GM12878 (cell line): ENCODE measurements around the gene MAD1L1. TPM values are rescaled to one million over a fixed set of nuclear protein-coding genes. Genes with fewer than 3 reads are reported as not detected.

Source experiments
- ATAC-seq: fragments of 200-7000 bp; cut with Tn5 transposase; 3 replicates; pipeline ENCODE4 v1.9.1; 2020; ENCODE audit warnings: mild to moderate bottlenecking, moderate library complexity
- BruUV-seq: library from RNA; stranded (reverse); fragments of 400-500 nt; replicated peaks from 2 replicates; lab custom pipeline; 2021; lab: Mats Ljungman, UMichigan
- CTCF ChIA-PET: fragments of 300-600 bp; sonication (Branson Sonifier 250); formaldehyde crosslinking; extraction: SDS; loops from one replicate; lab custom pipeline; 2021; ENCODE audit warnings: inconsistent platforms; lab: Yijun Ruan, JAX
- POLR2A ChIA-PET: fragments of 350-600 bp; formaldehyde crosslinking; extraction: SDS; loops from one replicate; lab custom pipeline; 2021; ENCODE audit warnings: inconsistent platforms; lab: Charles Lee
- RAD21 ChIA-PET: fragments of 300-600 bp; sonication (Branson Sonifier 250); formaldehyde crosslinking; loops from one replicate; lab custom pipeline; 2023; ENCODE audit warnings: antibody characterized with exemption; ENCODE audit not compliant: unreplicated experiment; lab: Charles Lee
- SMC1A ChIA-PET: fragments of 300-600 bp; sonication (Branson Sonifier 250); formaldehyde crosslinking; loops from one replicate; lab custom pipeline; 2023; ENCODE audit not compliant: unreplicated experiment, uncharacterized antibody; lab: Charles Lee
- DNase-seq: peaks from one replicate; pipeline ENCODE4 v3.0.0-alpha.2; 2011; ENCODE audit warnings: low read depth, low spot score
- FAIRE-seq: peaks from 3 replicates; lab custom pipeline; 2011; peaks lifted over from hg19 to GRCh38; lab: Jason Lieb, UNC
- H2AFZ ChIP-seq: 2 replicates; pipeline ENCODE4 v1.6.0; 2011; ENCODE audit warnings: low read depth, low read length, control low read depth; ENCODE audit not compliant: control insufficient read depth
- H3K27ac ChIP-seq: 2 replicates; pipeline ENCODE4 v1.5.1; 2011; ENCODE audit warnings: control low read depth; ENCODE audit not compliant: control insufficient read depth, insufficient read depth
- H3K27me3 ChIP-seq, 2 experiments: replicated peaks in 1 of 2; 2 replicates each; pipeline versions ENCODE4 v1.6.0 to v1.6.1; 2011; ENCODE audit warnings: low read length in 1 of 2; ENCODE audit not compliant: control insufficient read depth in 2 of 2, insufficient read depth in 2 of 2
- H3K36me3 ChIP-seq, 2 experiments: 2 replicates each; pipeline ENCODE4 v1.5.1; 2011; ENCODE audit warnings: low read length in 1 of 2; ENCODE audit not compliant: control insufficient read depth in 2 of 2, insufficient read depth in 2 of 2
- H3K4me1 ChIP-seq: 2 replicates; pipeline ENCODE4 v1.6.1; 2011; ENCODE audit warnings: mild to moderate bottlenecking, low read length, moderate library complexity, mixed read lengths; ENCODE audit not compliant: control insufficient read depth, insufficient read depth
- H3K4me2 ChIP-seq: 2 replicates; pipeline ENCODE4 v1.6.0; 2011; ENCODE audit warnings: control low read depth; ENCODE audit not compliant: control insufficient read depth, insufficient read depth
- H3K4me3 ChIP-seq: fragments of 200-600 bp; sonication (generic); 2 replicates; pipeline ENCODE4 v1.5.1; 2016
- H3K79me2 ChIP-seq: 2 replicates; pipeline ENCODE4 v1.6.0; 2011; ENCODE audit warnings: low read length; ENCODE audit not compliant: control insufficient read depth, insufficient read depth
- H3K9ac ChIP-seq: 2 replicates; pipeline ENCODE4 v1.8.0; 2011; ENCODE audit warnings: low read length, control low read depth, mixed read lengths; ENCODE audit not compliant: control insufficient read depth, insufficient read depth
- H3K9me3 ChIP-seq: replicated peaks from 3 replicates; pipeline ENCODE4 v1.5.1; 2011; ENCODE audit warnings: mild to moderate bottlenecking, low read length; ENCODE audit not compliant: control insufficient read depth, insufficient read depth
- H4K20me1 ChIP-seq: 2 replicates; pipeline ENCODE4 v1.6.0; 2011; ENCODE audit not compliant: control insufficient read depth, insufficient read depth
- BMI1 ChIP-seq: fragments of 450-650 bp; IDR thresholded peaks from 2 replicates; pipeline ENCODE4 v1.6.1; 2016; ENCODE audit warnings: mild to moderate bottlenecking, moderate library complexity, borderline replicate concordance
- HDAC6 ChIP-seq: fragments of 200-600 bp; sonication (generic); IDR thresholded peaks from one replicate; pipeline ENCODE4 v1.8.0; 2017; ENCODE audit warnings: antibody characterized with exemption; ENCODE audit not compliant: unreplicated experiment
- JUND ChIP-seq: IDR thresholded peaks from 2 replicates; pipeline ENCODE4 v1.6.1; 2012; ENCODE audit warnings: low read depth, mild to moderate bottlenecking, low read length, improper control_type of control experiment, moderate library complexity
- LARP7 ChIP-seq: fragments of 450-650 bp; IDR thresholded peaks from 2 replicates; pipeline ENCODE4 v1.6.1; 2017; ENCODE audit warnings: mild to moderate bottlenecking
- NR2F1 ChIP-seq: fragments of 450-650 bp; conservative IDR thresholded peaks from 2 replicates; pipeline ENCODE4 v1.6.1; 2017; ENCODE audit warnings: mild to moderate bottlenecking
- POLR2A ChIP-seq: IDR thresholded peaks from 2 replicates; pipeline ENCODE4 v1.6.1; 2011; ENCODE audit warnings: low read depth, mild to moderate bottlenecking, low read length
- RB1 ChIP-seq: fragments of 450-650 bp; formaldehyde crosslinking; IDR thresholded peaks from 2 replicates; pipeline ENCODE4 v1.6.1; 2017; ENCODE audit warnings: mild to moderate bottlenecking, borderline replicate concordance
- RBBP5 ChIP-seq: fragments of 200-600 bp; sonication (generic); conservative IDR thresholded peaks from 2 replicates; pipeline ENCODE4 v1.6.1; 2016
- RELA ChIP-seq: fragments of 450-650 bp; IDR thresholded peaks from 2 replicates; pipeline ENCODE4 v1.8.0; 2014; ENCODE audit warnings: borderline replicate concordance; ENCODE audit not compliant: partially characterized antibody
- SIX5 ChIP-seq: IDR thresholded peaks from 2 replicates; pipeline ENCODE4 v1.6.1; 2011; ENCODE audit warnings: mild to moderate bottlenecking, low read depth, low read length, moderate library complexity; ENCODE audit not compliant: severe bottlenecking
- SMAD1 ChIP-seq: fragments of 450-650 bp; IDR thresholded peaks from 2 replicates; pipeline ENCODE4 v1.6.1; 2018; ENCODE audit warnings: mild to moderate bottlenecking, low read depth; ENCODE audit not compliant: partially characterized antibody
- SREBF1 ChIP-seq: IDR thresholded peaks from 2 replicates; pipeline ENCODE4 v1.6.1; 2012; ENCODE audit warnings: mild to moderate bottlenecking, low read length
- SUZ12 ChIP-seq: fragments of 200-600 bp; sonication (generic); IDR thresholded peaks from one replicate; pipeline ENCODE4 v1.6.1; 2018; ENCODE audit warnings: antibody characterized with exemption, mild to moderate bottlenecking; ENCODE audit not compliant: unreplicated experiment
- WGBS: methylation state at CpG from one replicate; pipeline ENCODE4 v1.1.6; 2016; ENCODE audit warnings: low lambda C conversion rate; ENCODE audit not compliant: insufficient replicate concordance, insufficient coverage; ENCODE audit errors: missing lambda C conversion rate; 5-methylcytosine and 5-hydroxymethylcytosine counted together
- in situ Hi-C: fragments of 300-500 bp; cut with MboI; formaldehyde crosslinking; loops from 9 replicates; pipeline ENCODE4 v1.14.3; 2018; ENCODE audit warnings: mixed read lengths
- intact Hi-C: fragments of 100-400 bp; cut with micrococcal nuclease; formaldehyde crosslinking; loops from one replicate; pipeline ENCODE4 v1.14.2; 2022; ENCODE audit not compliant: unreplicated experiment
- polyA plus RNA-seq, 11 experiments: library from polyadenylated mRNA; depleted of rRNA in 4 of 11; unstranded in 6 of 11; stranded (reverse) in 5 of 11; fragments of >200 nt; fragmentation: Nextera tagmentation in 4 of 11; fragmentation: Illumina TruSeq in 1 of 11; extraction: Ambion mirVana in 4 of 11; extraction: Trizol in 1 of 11; gene quantifications; 1 replicate in 1 of 11; 2 replicates in 10 of 11; pipeline versions ENCODE4 v1.2.1 to v1.2.3, GENCODE V29; 2011 to 2016; ENCODE audit warnings: inconsistent platforms in 2 of 11, missing spikeins in 2 of 11, low read depth in 1 of 11
- total RNA-seq, 4 experiments: library from RNA; depleted of rRNA in 3 of 4; stranded (reverse); fragments of >200 nt in 3 of 4; fragmentation: Illumina TruSeq in 1 of 4; extraction: Trizol in 1 of 4; gene quantifications; 2 replicates each; pipeline versions ENCODE4 v1.2.1 to v1.2.3, GENCODE V29; 2013 to 2021
- TF ChIP-seq, protein P1 (sequence below): fragments of 450-650 bp; IDR thresholded peaks from 2 replicates; pipeline ENCODE4 v1.6.1; 2017; ENCODE audit warnings: mild to moderate bottlenecking, moderate library complexity

The MAD1L1 gene
- total and polyA plus RNA-seq, 10 of the 15 experiments (the other 5 are each of a cell fraction or from before 2014, with no cell fraction given) = 2.2 to 76.8 (median 38.3) TPM

DNA sequence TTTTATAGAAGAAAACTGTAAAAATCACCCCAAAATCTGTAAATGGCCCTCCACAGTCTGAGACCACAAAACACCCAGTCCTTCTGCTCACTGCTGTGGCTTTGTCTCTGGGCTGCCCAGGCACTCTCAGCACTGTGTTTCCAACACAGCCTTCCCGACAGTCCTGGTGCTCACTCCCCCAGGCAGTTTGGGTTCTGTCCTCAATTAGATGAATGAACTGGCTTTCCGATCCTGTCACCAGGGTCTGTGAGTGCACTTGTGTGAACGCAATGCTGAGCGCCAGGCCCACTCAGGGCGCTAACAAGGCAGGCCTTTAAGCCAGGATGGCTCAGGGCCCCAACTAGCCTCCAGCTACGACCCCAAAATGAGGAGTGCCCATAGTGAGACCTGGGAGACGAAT, 3.3 kb downstream of the MAD1L1 start:
- ChIA-PET POLR2A (no interaction called here), CTCF (interaction anchor here (0.6 kb wide), 1 partner anchor 124 kb away, joined by 3 read pairs; no protein-coding TSS in a partner anchor), RAD21 (no interaction called here), SMC1A (interaction anchor here (1.5 kb wide), 1 partner anchor 11 kb away, joined by 3 read pairs; no protein-coding TSS in a partner anchor)
- ATAC-seq = no peak
- in situ Hi-C loops (no loop called here), intact Hi-C loops (no loop called here)
- no peak for DNase-seq
- Histone ChIP-seq H3K4me3 (no peak overlapping the region), H3K9me3 (no peaks in the 10 kb centered on the region), H3K27me3 (no peaks in the 10 kb centered on the region), H2AFZ (no peak overlapping the region), H3K79me2 (peaks cover 36% of the 10 kb centered on the region), H3K27ac (no peak overlapping the region), H4K20me1 (peaks cover 2% of the 10 kb centered on the region; the same call in 1 of the 2 replicates), H3K9ac (no peak overlapping the region), H3K4me2 (no peak overlapping the region), H3K36me3 (peaks cover 6 to 24% of the 10 kb centered on the region in 2 experiments; a peak in 3 of 4 replicates), H3K4me1 (no peaks in the 10 kb centered on the region)
- BruUV-seq = no TSS peak
- WGBS = 96% methylated on average over 7 of the region's 7 CpGs
- TF ChIP-seq RB1 = no peak
- no peak for TF ChIP-seq LARP7
- no peak for TF ChIP-seq NR2F1
- TF ChIP-seq SMAD1 = no peak
- TF ChIP-seq, protein P1, sequence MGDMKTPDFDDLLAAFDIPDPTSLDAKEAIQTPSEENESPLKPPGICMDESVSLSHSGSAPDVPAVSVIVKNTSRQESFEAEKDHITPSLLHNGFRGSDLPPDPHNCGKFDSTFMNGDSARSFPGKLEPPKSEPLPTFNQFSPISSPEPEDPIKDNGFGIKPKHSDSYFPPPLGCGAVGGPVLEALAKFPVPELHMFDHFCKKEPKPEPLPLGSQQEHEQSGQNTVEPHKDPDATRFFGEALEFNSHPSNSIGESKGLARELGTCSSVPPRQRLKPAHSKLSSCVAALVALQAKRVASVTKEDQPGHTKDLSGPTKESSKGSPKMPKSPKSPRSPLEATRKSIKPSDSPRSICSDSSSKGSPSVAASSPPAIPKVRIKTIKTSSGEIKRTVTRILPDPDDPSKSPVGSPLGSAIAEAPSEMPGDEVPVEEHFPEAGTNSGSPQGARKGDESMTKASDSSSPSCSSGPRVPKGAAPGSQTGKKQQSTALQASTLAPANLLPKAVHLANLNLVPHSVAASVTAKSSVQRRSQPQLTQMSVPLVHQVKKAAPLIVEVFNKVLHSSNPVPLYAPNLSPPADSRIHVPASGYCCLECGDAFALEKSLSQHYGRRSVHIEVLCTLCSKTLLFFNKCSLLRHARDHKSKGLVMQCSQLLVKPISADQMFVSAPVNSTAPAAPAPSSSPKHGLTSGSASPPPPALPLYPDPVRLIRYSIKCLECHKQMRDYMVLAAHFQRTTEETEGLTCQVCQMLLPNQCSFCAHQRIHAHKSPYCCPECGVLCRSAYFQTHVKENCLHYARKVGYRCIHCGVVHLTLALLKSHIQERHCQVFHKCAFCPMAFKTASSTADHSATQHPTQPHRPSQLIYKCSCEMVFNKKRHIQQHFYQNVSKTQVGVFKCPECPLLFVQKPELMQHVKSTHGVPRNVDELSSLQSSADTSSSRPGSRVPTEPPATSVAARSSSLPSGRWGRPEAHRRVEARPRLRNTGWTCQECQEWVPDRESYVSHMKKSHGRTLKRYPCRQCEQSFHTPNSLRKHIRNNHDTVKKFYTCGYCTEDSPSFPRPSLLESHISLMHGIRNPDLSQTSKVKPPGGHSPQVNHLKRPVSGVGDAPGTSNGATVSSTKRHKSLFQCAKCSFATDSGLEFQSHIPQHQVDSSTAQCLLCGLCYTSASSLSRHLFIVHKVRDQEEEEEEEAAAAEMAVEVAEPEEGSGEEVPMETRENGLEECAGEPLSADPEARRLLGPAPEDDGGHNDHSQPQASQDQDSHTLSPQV = no peak
- TF ChIP-seq SREBF1 = no peak
- TF ChIP-seq POLR2A = no peak
- no peak for TF ChIP-seq JUND
- no peak for TF ChIP-seq RELA
- TF ChIP-seq BMI1 = no peak
- TF ChIP-seq SUZ12 = no peak
- TF ChIP-seq HDAC6 = no peak
- no peak for TF ChIP-seq SIX5
- TF ChIP-seq RBBP5 = no peak
- no peak for FAIRE-seq
